T47D (cell line): ENCODE results near the gene PDHA1.

Experiments used
- DNase-seq, 2 experiments: peaks; one replicate each; pipeline versions ENCODE4 v3.0.0 to v3.0.0-alpha.2; 2011 to 2012; ENCODE audit warnings: low read depth in 1 of 2, low spot score in 1 of 2
- JUND ChIP-seq: IDR thresholded peaks from 2 replicates; pipeline ENCODE4 v1.6.1; 2012; ENCODE audit warnings: low read depth
- in situ Hi-C: cut with HindIII; loops from 2 replicates; pipeline ENCODE4 v1.10.0; 2016; ENCODE audit warnings: low sequenced_read_pairs, low pct_unique_long_range_greater_than_20kb

The PDHA1 gene

GRCh38 chrX:19358521-19358920 is 14.8 kb downstream of the PDHA1 start:
- in situ Hi-C loops, result no loop called here
- no peak for DNase-seq
- TF ChIP-seq JUND, result no peak

GRCh38 chrX:19360903-19361302 is 17.2 kb downstream of the PDHA1 start:
- in situ Hi-C loops, result no loop called here
- DNase-seq, result no peak
- no peak for TF ChIP-seq JUND

GRCh38 chrX:19361701-19362100 is 18.0 kb downstream of the PDHA1 start:
- in situ Hi-C loops, result no loop called here
- DNase-seq, result no peak
- TF ChIP-seq JUND, result no peak

GRCh38 chrX:19368576-19368975 is 24.8 kb downstream of the PDHA1 start:
- TF ChIP-seq JUND, result no peak
- in situ Hi-C loops, result no loop called here
- no peak for DNase-seq

GRCh38 chrX:19370061-19370460 is 26.3 kb downstream of the PDHA1 start:
- in situ Hi-C loops, result no loop called here
- TF ChIP-seq JUND, result no peak
- no peak for DNase-seq

GRCh38 chrX:19372170-19372546 is 28.4 kb downstream of the PDHA1 start:
- no peak for TF ChIP-seq JUND

GRCh38 chrX:19372547-19373331 is 29.0 kb downstream of the PDHA1 start:
- DNase-seq, result peak in 1 of 2 experiments; percentile 26
- no peak for TF ChIP-seq JUND
- in situ Hi-C loops, result no loop called here

More at GRCh38 chrX:19372170-19372546, 28.4 kb downstream of the PDHA1 start:
- in situ Hi-C loops, result no loop called here
- peak; percentile 74 to 78 for DNase-seq

- in situ Hi-C loops, result no loop called here
- TF ChIP-seq JUND, result no peak
- no peak for DNase-seq
Observed at GRCh38 chrX:19373351-19373891, 29.7 kb downstream of the PDHA1 start.

- TF ChIP-seq JUND, result no peak
- in situ Hi-C loops, result no loop called here
- no peak for DNase-seq
Observed at GRCh38 chrX:19375546-19375945, 31.8 kb downstream of the PDHA1 start.

- in situ Hi-C loops, result no loop called here
- TF ChIP-seq JUND, result no peak
- no peak for DNase-seq
Observed at GRCh38 chrX:19377799-19378198, 34.1 kb downstream of the PDHA1 start.

GRCh38 chrX:19381326-19381725 is 37.6 kb downstream of the PDHA1 start:
- in situ Hi-C loops, result no loop called here
- no peak for TF ChIP-seq JUND
- DNase-seq, result no peak

- in situ Hi-C loops, result no loop called here
- TF ChIP-seq JUND, result no peak
- DNase-seq, result peak; percentile 35 to 66
Observed at GRCh38 chrX:19382555-19383145, 38.9 kb downstream of the PDHA1 start.

GRCh38 chrX:19386679-19387078 is 43.0 kb downstream of the PDHA1 start:
- no peak for TF ChIP-seq JUND
- in situ Hi-C loops, result no loop called here
- DNase-seq, result no peak
